HEK293T (cell line): Measurements from ENCODE around the gene ATP6V0E1.

Experiments used
- ARNT ChIP-seq: fragments of 450-650 bp; IDR thresholded peaks from 2 replicates; pipeline ENCODE4 v1.6.1; 2017; ENCODE audit warnings: mild to moderate bottlenecking
- BHLHE40 ChIP-seq: fragments of 450-650 bp; IDR thresholded peaks from 2 replicates; pipeline ENCODE4 v1.6.1; 2016; ENCODE audit warnings: mild to moderate bottlenecking, moderate library complexity, borderline replicate concordance
- CTBP1 ChIP-seq: fragments of 450-650 bp; IDR thresholded peaks from 2 replicates; pipeline ENCODE4 v1.6.1; 2016; ENCODE audit warnings: borderline replicate concordance
- ELF4 ChIP-seq: fragments of 450-650 bp; IDR thresholded peaks from 2 replicates; pipeline ENCODE4 v1.6.1; 2017; ENCODE audit warnings: antibody characterized with exemption
- FOXA1 ChIP-seq: fragments of 450-650 bp; IDR thresholded peaks from 2 replicates; pipeline ENCODE4 v1.6.1; 2016; ENCODE audit warnings: mild to moderate bottlenecking
- FOXK2 ChIP-seq: fragments of 450-650 bp; IDR thresholded peaks from 2 replicates; pipeline ENCODE4 v1.6.1; 2016; ENCODE audit warnings: mild to moderate bottlenecking
- FOXM1 ChIP-seq: fragments of 450-650 bp; IDR thresholded peaks from 2 replicates; pipeline ENCODE4 v1.6.1; 2017; ENCODE audit warnings: mild to moderate bottlenecking, borderline replicate concordance
- HDGF ChIP-seq: fragments of 450-650 bp; IDR thresholded peaks from 2 replicates; pipeline ENCODE4 v1.6.1; 2017; ENCODE audit warnings: antibody characterized with exemption, borderline replicate concordance
- L3MBTL2 ChIP-seq: fragments of 450-650 bp; conservative IDR thresholded peaks from 2 replicates; pipeline ENCODE4 v1.6.1; 2016; ENCODE audit warnings: mild to moderate bottlenecking
- NFRKB ChIP-seq: fragments of 450-650 bp; IDR thresholded peaks from 2 replicates; pipeline ENCODE4 v1.6.1; 2016; ENCODE audit warnings: mild to moderate bottlenecking, moderate library complexity
- SP1 ChIP-seq: fragments of 450-650 bp; IDR thresholded peaks from 2 replicates; pipeline ENCODE4 v1.6.1; 2017
- SUZ12 ChIP-seq: fragments of 450-650 bp; IDR thresholded peaks from 2 replicates; pipeline ENCODE4 v1.6.1; 2016; ENCODE audit warnings: mild to moderate bottlenecking
- TARDBP ChIP-seq: fragments of 450-650 bp; IDR thresholded peaks from 2 replicates; pipeline ENCODE4 v1.6.1; 2016
- ZNF384 ChIP-seq: fragments of 450-650 bp; IDR thresholded peaks from 2 replicates; pipeline ENCODE4 v1.6.1; 2016

GRCh38 chr5:172999974-173000373 is 16.4 kb downstream of the ATP6V0E1 start:
- TF ChIP-seq NFRKB (no peak), ARNT (no peak), BHLHE40 (no peak), HDGF (no peak), SUZ12 (no peak), ELF4 (no peak), ZNF384 (no peak), CTBP1 (no peak), SP1 (no peak), L3MBTL2 (no peak), FOXA1 (no peak), FOXK2 (no peak), FOXM1 (no peak), TARDBP (no peak)
